Measurements from ENCODE around the gene CLTA.

Gene CLTA

GRCh38 chr9:36211510-36211909 is 20.8 kb downstream of the CLTA start:
- ChIA-PET CTCF (interaction anchor here (1.0 to 1.2 kb wide), 4 partner anchors 9 to 517 kb away, joined by 3 to 6 read pairs (median 4); no protein-coding TSS in a partner anchor), POLR2A (interaction anchor here (2.2 kb wide), 1 partner anchor 21 kb away, joined by 10 read pairs; the partner anchor contains the start of gene CLTA)
- Histone ChIP-seq H3K9me3 (ENCODE audit: control insufficient read depth, insufficient read depth, low read depth, low read length) (no peaks in the 10 kb centered on the region), H3K4me1 (ENCODE audit: control insufficient read depth, insufficient read depth, low read length) (no peaks in the 10 kb centered on the region), H3K27ac (ENCODE audit: extremely low read depth, low read depth, low read length) (no peak overlapping the region), H3K4me3 (ENCODE audit: low read depth, low read length) (no peak overlapping the region), H3K36me3 (ENCODE audit: control insufficient read depth in 2 of 2, insufficient read depth in 1 of 2, low read length in 2 of 2) (peaks cover 9 to 97% of the 10 kb centered on the region in 2 experiments)
- TF ChIP-seq PRDM6 (tag by site-specific recombination; IDR thresholded peaks at IDR 0.05): no peak
- TF ChIP-seq ZBTB10 (tag by site-specific recombination; IDR thresholded peaks at IDR 0.05): no peak
- no peak for TF ChIP-seq ZNF391 (tag by site-specific recombination; IDR thresholded peaks at IDR 0.05; ENCODE audit: borderline replicate concordance, low read depth)
- no peak for TF ChIP-seq ZBTB49 (tag by site-specific recombination; IDR thresholded peaks at IDR 0.05; ENCODE audit: low read depth)
- no peak for TF ChIP-seq ZBTB7A (tag by site-specific recombination; IDR thresholded peaks at IDR 0.05; ENCODE audit: low read depth)
- no peak for TF ChIP-seq SP3 (tag by site-specific recombination; IDR thresholded peaks at IDR 0.05)
- no peak for TF ChIP-seq ZNF514 (tag by site-specific recombination; IDR thresholded peaks at IDR 0.05)
- no peak for TF ChIP-seq AEBP2 (tag by site-specific recombination; IDR thresholded peaks at IDR 0.05; ENCODE audit: borderline replicate concordance)
- no peak for TF ChIP-seq ZNF24 (tag by site-specific recombination; IDR thresholded peaks at IDR 0.05)
- TF ChIP-seq ZNF785 (tag by site-specific recombination; IDR thresholded peaks at IDR 0.05): no peak
- TF ChIP-seq ZNF664 (tag by site-specific recombination; IDR thresholded peaks at IDR 0.05): no peak
- TF ChIP-seq ZNF521 (tag by site-specific recombination; IDR thresholded peaks at IDR 0.05): no peak
- no peak for TF ChIP-seq ZNF645 (tag by site-specific recombination; IDR thresholded peaks at IDR 0.05)
- no peak for TF ChIP-seq ZFP3 (tag by site-specific recombination; IDR thresholded peaks at IDR 0.05; ENCODE audit: low read depth)
- TF ChIP-seq ZNF549 (tag by site-specific recombination; IDR thresholded peaks at IDR 0.05): no peak
- TF ChIP-seq ZFP37 (tag by site-specific recombination; IDR thresholded peaks at IDR 0.05): no peak
